ENCODE data around the gene TRAPPC12. TPM values are rescaled to one million over a fixed set of nuclear protein-coding genes. Genes with fewer than 3 reads are reported as not detected.
A peak's percentile ranks its signal among the peaks of the same experiment; 100 is the strongest.
"Not testable (repeated sequence)": the region's sequence is repeated elsewhere in the genome, so short reads cannot be mapped to it uniquely, and the experiment has no call there.

Gene TRAPPC12
- total and polyA plus RNA-seq, 3 experiments from 2014 or later = 37.1 to 76.5 (median 74.1) TPM

GRCh38 chr2:3447789-3448317, 68.4 kb downstream of the TRAPPC12 start:
- CTCF ChIA-PET = interaction anchor here (1.5 to 2.0 kb wide), 2 partner anchors 8 to 204 kb away, joined by 3 to 5 read pairs; no protein-coding TSS in a partner anchor
- Histone ChIP-seq H3K4me1 (ENCODE audit: insufficient read depth, low read length) (no peaks in the 10 kb centered on the region), H3K36me3 (ENCODE audit: insufficient read depth, low read length) (peaks cover 40% of the 10 kb centered on the region), H3K4me3 (ENCODE audit: low read length) (no peak overlapping the region), H3K9me3 (ENCODE audit: low read length) (no peaks in the 10 kb centered on the region), H3K27ac (ENCODE audit: low read depth, low read length) (no peak overlapping the region), H3K27me3 (ENCODE audit: insufficient read depth, low read length, poor library complexity, severe bottlenecking) (no peaks in the 10 kb centered on the region)
- Mint-ChIP-seq H3K4me3 (no peak overlapping the region), H3K4me1 (no peaks in the 10 kb centered on the region), H3K27ac (no peak overlapping the region), H3K9me3 (no peaks in the 10 kb centered on the region), H3K36me3 (peaks cover 0 to 96% (median 22%) of the 10 kb centered on the region in 3 donors), H3K27me3 (peaks cover 0 to 1% of the 10 kb centered on the region in 2 donors)
- DNase-seq = no peak
- POLR2A ChIA-PET = no interaction called here

GRCh38 chr2:3448441-3448911, 69.0 kb downstream of the TRAPPC12 start:
- H3K27ac ChIP-seq (ENCODE audit: low read depth, low read length); H3K4me1 Mint-ChIP-seq; H3K4me1 ChIP-seq (ENCODE audit: insufficient read depth, low read length); H3K9me3 Mint-ChIP-seq; POLR2A ChIA-PET; H3K4me3 Mint-ChIP-seq; H3K27ac Mint-ChIP-seq; H3K4me3 ChIP-seq (ENCODE audit: low read length); DNase-seq; H3K27me3 Mint-ChIP-seq; H3K9me3 ChIP-seq (ENCODE audit: low read length); H3K27me3 ChIP-seq (ENCODE audit: insufficient read depth, low read length, poor library complexity, severe bottlenecking): not testable (repeated sequence)
- peaks cover 0 to 99% (median 22%) of the 10 kb centered on the region in 3 donors for H3K36me3 Mint-ChIP-seq
- H3K36me3 ChIP-seq (ENCODE audit: insufficient read depth, low read length) = peaks cover 40% of the 10 kb centered on the region
- CTCF ChIA-PET = interaction anchor here (1.5 to 2.0 kb wide), 2 partner anchors 9 to 203 kb away, joined by 3 to 5 read pairs; no protein-coding TSS in a partner anchor

GRCh38 chr2:3449086-3449485, 69.6 kb downstream of the TRAPPC12 start:
- H3K36me3 Mint-ChIP-seq = peaks cover 0 to 98% (median 20%) of the 10 kb centered on the region in 3 donors
- no peak overlapping the region for H3K4me3 ChIP-seq (ENCODE audit: low read length)
- DNase-seq = no peak
- H3K4me1 Mint-ChIP-seq = no peaks in the 10 kb centered on the region
- POLR2A ChIA-PET = no interaction called here
- CTCF ChIA-PET = interaction anchor here (1.5 to 2.0 kb wide), 2 partner anchors 10 to 203 kb away, joined by 3 to 5 read pairs; no protein-coding TSS in a partner anchor
- H3K27ac ChIP-seq (ENCODE audit: low read depth, low read length) = no peak overlapping the region
- H3K27me3 ChIP-seq (ENCODE audit: insufficient read depth, low read length, poor library complexity, severe bottlenecking) = no peaks in the 10 kb centered on the region
- peak overlapping the region in 1 of 8 donors; percentile 38 for H3K27ac Mint-ChIP-seq
- peaks cover 39% of the 10 kb centered on the region for H3K36me3 ChIP-seq (ENCODE audit: insufficient read depth, low read length)
- no peaks in the 10 kb centered on the region for H3K4me1 ChIP-seq (ENCODE audit: insufficient read depth, low read length)
- H3K9me3 Mint-ChIP-seq = no peaks in the 10 kb centered on the region
- H3K4me3 Mint-ChIP-seq = no peak overlapping the region
- H3K9me3 ChIP-seq (ENCODE audit: low read length) = no peaks in the 10 kb centered on the region
- peaks cover 0 to 1% of the 10 kb centered on the region in 2 donors for H3K27me3 Mint-ChIP-seq

GRCh38 chr2:3449936-3450335, 70.4 kb downstream of the TRAPPC12 start:
- peak overlapping the region in 1 of 8 donors; percentile 80 for H3K27ac Mint-ChIP-seq
- ChIA-PET CTCF (no interaction called here), POLR2A (no interaction called here)
- Histone ChIP-seq H3K27ac (ENCODE audit: low read depth, low read length) (no peak overlapping the region), H3K36me3 (ENCODE audit: insufficient read depth, low read length) (peaks cover 34% of the 10 kb centered on the region), H3K9me3 (ENCODE audit: low read length) (no peaks in the 10 kb centered on the region), H3K4me1 (ENCODE audit: insufficient read depth, low read length) (no peaks in the 10 kb centered on the region), H3K4me3 (ENCODE audit: low read length) (no peak overlapping the region), H3K27me3 (ENCODE audit: insufficient read depth, low read length, poor library complexity, severe bottlenecking) (no peaks in the 10 kb centered on the region)
- no peaks in the 10 kb centered on the region for H3K4me1 Mint-ChIP-seq
- H3K4me3 Mint-ChIP-seq = peak overlapping the region in 1 of 7 donors; percentile 69
- DNase-seq = no peak
- H3K36me3 Mint-ChIP-seq = peaks cover 0 to 95% (median 18%) of the 10 kb centered on the region in 3 donors
- H3K9me3 Mint-ChIP-seq = no peaks in the 10 kb centered on the region
- H3K27me3 Mint-ChIP-seq = peaks cover 0 to 1% of the 10 kb centered on the region in 2 donors

GRCh38 chr2:3450385-3451010, 71.0 kb downstream of the TRAPPC12 start:
- H3K36me3 ChIP-seq (ENCODE audit: insufficient read depth, low read length) = peaks cover 32% of the 10 kb centered on the region
- CTCF ChIA-PET = interaction anchor here (1.1 kb wide), 1 partner anchor 12 kb away, joined by 3 read pairs; no protein-coding TSS in a partner anchor

GRCh38 chr2:3451169-3451568, 71.7 kb downstream of the TRAPPC12 start:
- Histone ChIP-seq H3K9me3 (ENCODE audit: low read length) (no peaks in the 10 kb centered on the region), H3K36me3 (ENCODE audit: insufficient read depth, low read length) (peaks cover 32% of the 10 kb centered on the region), H3K27me3 (ENCODE audit: insufficient read depth, low read length, poor library complexity, severe bottlenecking) (no peaks in the 10 kb centered on the region), H3K4me3 (ENCODE audit: low read length) (no peak overlapping the region), H3K4me1 (ENCODE audit: insufficient read depth, low read length) (no peaks in the 10 kb centered on the region), H3K27ac (ENCODE audit: low read depth, low read length) (no peak overlapping the region)
- Mint-ChIP-seq H3K4me3 (no peak overlapping the region), H3K9me3 (no peaks in the 10 kb centered on the region), H3K36me3 (peaks cover 10 to 93% (median 21%) of the 10 kb centered on the region in 3 donors), H3K27me3 (peaks cover 0 to 1% of the 10 kb centered on the region in 2 donors), H3K4me1 (no peaks in the 10 kb centered on the region), H3K27ac (peak overlapping the region in 4 of 8 donors; percentile 39 to 61 (median 50))
- no peak for DNase-seq
- POLR2A ChIA-PET = no interaction called here
- CTCF ChIA-PET = interaction anchor here (1.1 kb wide), 1 partner anchor 11 kb away, joined by 3 read pairs; no protein-coding TSS in a partner anchor

More at GRCh38 chr2:3450385-3451010, 71.0 kb downstream of the TRAPPC12 start:
- Mint-ChIP-seq H3K27me3 (peaks cover 0 to 1% of the 10 kb centered on the region in 2 donors), H3K4me3 (peak overlapping the region in 1 of 7 donors; percentile 69), H3K27ac (peak overlapping the region in 2 of 8 donors; percentile 39 to 46), H3K9me3 (no peaks in the 10 kb centered on the region), H3K36me3 (peaks cover 3 to 93% (median 18%) of the 10 kb centered on the region in 3 donors), H3K4me1 (no peaks in the 10 kb centered on the region)
- no peak overlapping the region for H3K27ac ChIP-seq (ENCODE audit: low read depth, low read length)
- no peaks in the 10 kb centered on the region for H3K27me3 ChIP-seq (ENCODE audit: insufficient read depth, low read length, poor library complexity, severe bottlenecking)
- H3K4me3 ChIP-seq (ENCODE audit: low read length) = no peak overlapping the region
- POLR2A ChIA-PET = no interaction called here
- H3K4me1 ChIP-seq (ENCODE audit: insufficient read depth, low read length) = no peaks in the 10 kb centered on the region
- no peak for DNase-seq
- no peaks in the 10 kb centered on the region for H3K9me3 ChIP-seq (ENCODE audit: low read length)

- Mint-ChIP-seq H3K36me3 (peaks cover 11 to 92% (median 24%) of the 10 kb centered on the region in 3 donors), H3K4me1 (no peaks in the 10 kb centered on the region), H3K9me3 (no peaks in the 10 kb centered on the region), H3K27ac (peak overlapping the region in 1 of 8 donors; percentile 63), H3K27me3 (peaks cover 0 to 1% of the 10 kb centered on the region in 2 donors), H3K4me3 (no peak overlapping the region)
- H3K36me3 ChIP-seq (ENCODE audit: insufficient read depth, low read length) = peaks cover 33% of the 10 kb centered on the region
- H3K9me3 ChIP-seq (ENCODE audit: low read length) = no peaks in the 10 kb centered on the region
- H3K4me3 ChIP-seq (ENCODE audit: low read length) = no peak overlapping the region
- no peaks in the 10 kb centered on the region for H3K4me1 ChIP-seq (ENCODE audit: insufficient read depth, low read length)
- CTCF ChIA-PET = no interaction called here
- POLR2A ChIA-PET = no interaction called here
- no peak overlapping the region for H3K27ac ChIP-seq (ENCODE audit: low read depth, low read length)
- H3K27me3 ChIP-seq (ENCODE audit: insufficient read depth, low read length, poor library complexity, severe bottlenecking) = no peaks in the 10 kb centered on the region
- DNase-seq = no peak
Observed at GRCh38 chr2:3451926-3452671, 72.6 kb downstream of the TRAPPC12 start.
